ENCODE data around the gene ALS2.

- no peak for TF ChIP-seq CTCF (IDR thresholded peaks at IDR 0.05 in 2 of 3, conservative IDR thresholded peaks at IDR 0.05 in 1 of 3; ENCODE audit: borderline replicate concordance in 1 of 3, insufficient read depth in 1 of 3, low read depth in 2 of 3, low read length in 2 of 3)
- no peak for TF ChIP-seq MAX (IDR thresholded peaks at IDR 0.05)
- TF ChIP-seq JUND (IDR thresholded peaks at IDR 0.05): no peak
- TF ChIP-seq POLR2AphosphoS5 (IDR thresholded peaks at IDR 0.05; ENCODE audit: low read depth, low read length): no peak
- TF ChIP-seq POLR2A (IDR thresholded peaks at IDR 0.05; ENCODE audit: borderline replicate concordance, extremely low read depth, insufficient read depth, insufficient read length): no peak
- no peak for TF ChIP-seq EZH2phosphoT487 (IDR thresholded peaks at IDR 0.05; ENCODE audit: borderline replicate concordance)
- TF ChIP-seq ZNF274 (IDR thresholded peaks at IDR 0.05; ENCODE audit: low read depth, low read length): no peak
- no peak for TF ChIP-seq CEBPB (IDR thresholded peaks at IDR 0.05; ENCODE audit: low read depth)
- no peak for TF ChIP-seq REST (IDR thresholded peaks at IDR 0.05; ENCODE audit: low read depth)
- no peak for TF ChIP-seq ZBTB33 (IDR thresholded peaks at IDR 0.05; ENCODE audit: extremely low read depth, insufficient replicate concordance, low read length)
- TF ChIP-seq EZH2 (IDR thresholded peaks at IDR 0.05): no peak
- no peak for TF ChIP-seq TCF7L2 (IDR thresholded peaks at IDR 0.05; ENCODE audit: borderline replicate concordance, extremely low read depth, insufficient read depth, insufficient read length)
- TF ChIP-seq SIN3A (IDR thresholded peaks at IDR 0.05; ENCODE audit: low read depth): no peak
Observed at GRCh38 chr2:201784563-201784962, 3.8 kb upstream of the ALS2 start.
